Measurements from ENCODE around the gene PNMA1. TPM values are rescaled to one million over a fixed set of nuclear protein-coding genes. Genes with fewer than 3 reads are reported as not detected.

The PNMA1 gene
- total RNA-seq, 1 experiment from 2014 or later: 20.4 TPM

- DNase-seq (ENCODE audit: low read depth): no peak
These were observed 37.0 kb upstream of the PNMA1 start for GRCh38 chr14:73751157-73751691.

- no peak for DNase-seq (ENCODE audit: low read depth)
These were observed 36.3 kb upstream of the PNMA1 start for GRCh38 chr14:73750531-73750901.

- no peak for DNase-seq (ENCODE audit: low read depth)
These were observed 35.7 kb upstream of the PNMA1 start for GRCh38 chr14:73749706-73750530.

DNA sequence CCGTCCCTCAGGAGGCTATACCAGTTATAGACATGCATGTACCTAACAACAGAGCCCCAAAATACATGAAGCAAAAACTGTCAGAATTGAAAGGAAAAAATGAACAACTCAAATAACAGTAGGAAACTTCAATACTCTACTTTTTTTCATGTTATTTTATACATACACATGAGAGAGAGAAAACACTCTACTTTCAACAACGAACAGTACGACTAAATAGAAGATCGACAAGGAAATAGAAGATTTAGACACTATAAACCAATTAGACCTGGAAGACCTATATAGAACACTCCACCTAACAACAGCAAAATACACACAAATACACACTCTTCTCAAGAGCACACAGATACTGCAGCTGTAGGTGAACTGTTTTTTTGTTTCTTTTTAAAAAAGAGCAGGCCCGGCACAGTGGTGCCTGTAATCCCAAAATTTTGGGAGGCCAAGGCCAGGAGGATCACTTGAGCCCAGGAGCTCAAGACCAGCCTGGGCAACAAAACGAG lies 34.7 kb upstream of the PNMA1 start:
- DNase-seq (ENCODE audit: low read depth): no peak

DNA sequence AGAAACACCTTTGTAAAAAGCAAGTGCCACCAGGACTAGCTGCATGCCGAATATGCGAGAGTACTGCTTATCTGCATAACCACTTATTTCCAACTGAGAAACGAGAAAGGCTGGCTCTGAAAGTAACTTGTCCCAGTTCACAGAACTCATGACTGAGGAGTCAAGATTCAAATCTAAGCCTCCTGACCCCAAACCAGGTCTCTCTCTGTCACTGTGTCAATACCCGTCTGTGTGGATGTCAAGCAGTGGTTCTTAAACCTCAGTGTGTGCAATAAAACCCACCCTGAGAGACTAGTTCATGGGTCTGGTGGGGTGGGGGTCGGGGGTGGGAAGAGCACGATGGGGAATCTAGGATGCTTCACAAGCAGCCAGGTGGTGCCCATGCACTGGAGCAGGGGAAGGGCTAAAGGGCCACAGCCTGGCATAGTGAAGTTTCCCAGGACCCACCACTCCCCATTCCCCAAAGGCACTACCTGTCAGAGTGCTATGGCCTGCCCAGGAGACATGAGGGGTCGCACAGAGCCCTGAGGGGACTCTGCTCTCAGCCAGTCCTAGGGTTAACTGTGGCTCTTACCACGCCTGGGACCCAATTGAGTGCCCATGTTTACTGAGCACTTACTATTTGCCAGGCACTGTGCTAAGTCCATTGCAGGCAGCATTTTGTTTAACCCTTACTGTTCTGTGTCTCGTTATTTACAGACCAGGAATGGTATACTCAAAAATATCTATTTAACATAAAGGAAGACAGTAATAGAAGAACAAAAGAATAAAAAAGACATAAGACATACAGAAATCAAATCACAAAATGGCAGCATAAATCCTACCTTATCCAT lies 33.4 kb upstream of the PNMA1 start:
- no peak for DNase-seq (ENCODE audit: low read depth)

- no peak for DNase-seq (ENCODE audit: low read depth)
These were observed 32.6 kb upstream of the PNMA1 start for GRCh38 chr14:73746520-73747378.

GRCh38 chr14:73745571-73746519 lies 31.7 kb upstream of the PNMA1 start:
- no peak for DNase-seq (ENCODE audit: low read depth)

DNA sequence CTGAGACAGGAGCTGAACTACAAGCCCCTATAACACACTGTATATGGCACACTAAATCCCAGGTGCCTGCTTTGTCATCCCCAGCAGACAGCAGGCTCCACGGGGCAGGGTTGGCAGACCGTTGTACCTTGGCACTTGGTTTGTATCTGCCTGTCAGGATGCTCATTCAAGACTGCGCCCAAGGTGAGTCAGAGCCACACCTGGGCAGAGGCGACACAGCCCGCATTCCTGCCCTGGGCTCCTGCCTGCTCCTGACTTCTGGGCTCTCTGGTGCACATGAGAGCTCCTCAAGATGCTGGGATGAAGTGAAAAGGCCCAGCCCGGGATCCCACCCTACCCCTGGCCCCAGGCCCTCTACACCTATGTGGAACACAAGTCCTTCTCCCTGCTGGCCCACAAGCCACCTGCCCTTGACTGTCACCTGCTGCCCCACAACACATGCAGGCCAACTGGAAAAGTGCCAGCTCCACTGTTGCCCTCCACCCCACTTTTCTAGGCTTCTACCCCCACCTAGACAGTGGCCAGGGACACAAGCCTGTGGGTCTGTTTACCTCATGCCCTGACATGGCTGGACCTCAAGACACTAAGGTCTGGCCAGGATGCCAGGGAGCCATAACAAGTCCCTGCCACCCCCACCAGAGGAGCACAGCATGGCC lies 30.8 kb upstream of the PNMA1 start:
- no peak for DNase-seq (ENCODE audit: low read depth)

DNA sequence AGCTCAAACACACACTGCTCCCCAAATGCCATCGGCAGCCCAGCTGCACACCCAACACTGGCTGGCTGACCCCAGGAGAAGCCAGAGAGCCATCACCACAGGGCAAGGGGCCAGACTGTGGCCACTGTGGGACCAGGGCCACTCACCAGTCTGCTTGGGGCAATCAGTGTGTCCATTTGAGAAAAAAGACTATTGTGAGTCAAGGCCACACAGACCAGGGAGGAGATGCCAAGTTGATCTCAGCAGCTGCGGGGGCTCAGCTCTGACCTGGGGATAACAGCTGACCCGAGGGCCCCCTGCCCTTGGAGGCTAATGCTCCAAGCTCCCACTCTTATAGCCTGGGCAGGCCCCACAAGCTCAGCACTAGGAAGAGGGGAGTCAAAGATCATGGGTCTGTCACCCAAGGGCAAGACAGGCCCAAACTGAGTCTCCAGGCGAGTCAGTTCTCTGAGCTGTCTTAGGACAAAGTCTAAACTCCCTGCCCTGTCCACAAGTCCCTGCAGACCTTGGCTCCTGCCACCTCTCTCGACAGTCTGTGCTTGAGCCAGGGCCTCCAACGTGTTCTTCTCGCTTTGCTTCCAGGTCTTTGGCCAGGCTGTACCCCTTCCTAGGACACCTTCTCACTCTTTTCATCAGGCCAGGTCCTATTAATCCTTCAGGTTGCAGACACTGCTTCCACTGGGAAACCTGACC lies 30.1 kb upstream of the PNMA1 start:
- peak; percentile 81 for DNase-seq (ENCODE audit: low read depth)

- peak; percentile 80 for DNase-seq (ENCODE audit: low read depth)
These were observed 29.3 kb upstream of the PNMA1 start for GRCh38 chr14:73743431-73743931.

GRCh38 chr14:73742520-73743238 lies 28.5 kb upstream of the PNMA1 start:
- DNase-seq (ENCODE audit: low read depth): no peak

DNA sequence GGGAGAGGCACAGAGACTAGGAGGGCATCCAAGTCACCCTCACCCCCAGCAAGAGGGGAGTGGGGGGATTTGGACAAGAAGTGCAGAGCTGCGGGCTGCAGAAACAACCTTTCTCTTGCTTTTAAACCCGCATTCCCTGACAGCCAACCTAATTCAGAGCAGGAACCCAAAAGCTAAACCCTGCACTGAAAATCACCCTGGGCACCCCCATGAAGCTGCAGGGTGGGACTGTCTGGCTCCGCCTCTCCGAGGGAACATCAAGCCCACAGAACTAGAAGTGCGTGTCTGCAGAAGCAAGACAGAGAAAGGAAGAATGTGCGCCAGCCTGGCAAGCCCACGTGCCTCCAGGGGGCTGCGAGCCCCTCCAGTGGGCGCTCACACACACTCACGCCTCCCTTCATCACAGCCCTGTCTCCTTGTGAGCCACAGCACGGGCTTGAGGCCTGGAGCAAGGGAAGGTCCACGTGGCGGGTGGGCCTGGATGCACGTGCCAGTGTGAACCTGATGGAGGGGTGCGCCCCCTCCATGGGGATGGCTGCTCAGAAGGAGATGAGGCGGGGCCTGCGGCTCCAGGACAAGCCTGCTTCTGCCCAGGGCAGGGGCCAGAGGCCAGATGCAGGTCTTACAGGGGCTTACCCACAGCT lies 27.8 kb upstream of the PNMA1 start:
- DNase-seq (ENCODE audit: low read depth): peak; percentile 44

- peak; percentile 86 for DNase-seq (ENCODE audit: low read depth)
These were observed 27.2 kb upstream of the PNMA1 start for GRCh38 chr14:73741386-73741875.

DNA sequence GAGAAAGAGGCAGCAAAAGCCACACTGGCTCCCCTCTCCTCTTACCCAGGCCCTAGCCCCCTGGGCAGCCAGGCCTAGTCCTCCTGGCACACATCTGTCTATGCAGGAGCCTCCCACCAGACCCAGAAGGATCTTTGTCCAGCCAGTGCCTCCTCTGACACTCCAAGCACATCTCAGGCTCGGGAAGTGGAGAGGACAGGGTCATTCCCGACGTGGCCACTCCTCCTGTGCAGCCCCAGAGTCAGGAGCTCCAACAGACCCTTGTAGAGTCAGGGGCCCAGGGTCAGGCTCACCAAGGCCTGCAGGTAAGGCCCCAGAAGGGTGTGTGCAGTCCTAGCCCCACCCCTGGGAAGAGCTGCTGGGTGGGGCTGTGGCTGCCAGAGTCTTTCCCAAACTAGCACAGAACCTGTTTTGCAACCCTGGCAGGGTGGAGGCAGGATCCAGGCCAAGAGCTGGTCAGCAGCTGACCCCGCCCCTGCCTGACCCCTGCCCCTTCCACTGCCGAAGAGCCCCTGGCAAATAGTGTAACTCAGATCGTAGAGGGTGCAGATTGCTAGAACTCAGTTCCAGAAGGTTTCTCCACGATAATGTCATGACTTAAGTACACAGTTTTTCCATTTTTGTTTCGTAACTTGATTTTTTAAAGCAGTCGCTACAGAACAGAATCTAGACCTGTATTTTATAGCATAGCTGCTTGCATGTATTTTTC lies 26.6 kb upstream of the PNMA1 start:
- DNase-seq (ENCODE audit: low read depth): peak; percentile 42

GRCh38 chr14:73739899-73740617 lies 25.9 kb upstream of the PNMA1 start:
- no peak for DNase-seq (ENCODE audit: low read depth)

- DNase-seq (ENCODE audit: low read depth): no peak
These were observed 25.2 kb upstream of the PNMA1 start for GRCh38 chr14:73739174-73739898.

Data from RPMI7951 (cell line).